ENCODE data around the gene CDC42SE1.

- no peak for TF ChIP-seq CTCF (IDR thresholded peaks at IDR 0.05; ENCODE audit: low read depth, low read length, poor library complexity, severe bottlenecking)
- TF ChIP-seq EZH2phosphoT487 (IDR thresholded peaks at IDR 0.05; ENCODE audit: borderline replicate concordance, low read length), result no peak
Measured at GRCh38 chr1:151037032-151037431, 22.4 kb downstream of the CDC42SE1 start.

Measured in DOHH2 (cell line).